Urothelium cell line (cell line): ENCODE results near the gene INKA2.
"Not testable (repeated sequence)": the region's sequence is repeated elsewhere in the genome, so short reads cannot be mapped to it uniquely, and the experiment has no call there.

ENCODE experiments used
- DNase-seq: peaks from one replicate; pipeline ENCODE4 v3.0.0; 2011; ENCODE audit warnings: low spot score, mixed read lengths
- FAIRE-seq: peaks from 2 replicates; lab custom pipeline; 2011; peaks lifted over from hg19 to GRCh38; lab: Jason Lieb, UNC

INKA2 gene

GRCh38 chr1:111751906-111752575 is 12.8 kb upstream of the INKA2 start:
- no peak for DNase-seq
- FAIRE-seq = no peak

GRCh38 chr1:111750856-111751255 is 11.7 kb upstream of the INKA2 start:
- FAIRE-seq = no peak

GRCh38 chr1:111749628-111750027 is 10.4 kb upstream of the INKA2 start:
- no peak for FAIRE-seq
- no peak for DNase-seq

More at GRCh38 chr1:111750856-111751255, 11.7 kb upstream of the INKA2 start:
- no peak for DNase-seq

DNA sequence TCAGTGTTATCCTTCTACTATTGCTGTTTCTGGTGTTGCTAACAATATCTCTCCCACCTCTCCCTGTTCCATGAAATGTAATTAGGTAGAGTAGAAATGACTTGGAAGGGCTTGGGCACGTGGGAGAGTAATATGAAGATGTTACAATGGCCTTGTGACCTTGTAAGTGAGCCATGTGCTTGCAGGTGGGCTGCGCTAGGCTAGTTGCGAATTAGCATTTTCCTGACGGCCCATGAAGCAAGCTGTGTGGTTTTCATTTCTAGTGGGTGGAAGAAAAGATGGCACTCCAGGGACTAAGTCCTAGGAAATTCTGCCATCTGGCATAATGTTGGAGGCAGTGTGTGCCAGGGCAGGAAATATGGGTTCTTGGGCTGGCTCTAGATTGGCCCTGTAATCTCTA is 8.8 kb upstream of the INKA2 start:
- no peak for DNase-seq
- FAIRE-seq = no peak

GRCh38 chr1:111747282-111747734 is 8.1 kb upstream of the INKA2 start:
- peak; percentile 83 for DNase-seq
- peak; percentile 84 for FAIRE-seq

DNA sequence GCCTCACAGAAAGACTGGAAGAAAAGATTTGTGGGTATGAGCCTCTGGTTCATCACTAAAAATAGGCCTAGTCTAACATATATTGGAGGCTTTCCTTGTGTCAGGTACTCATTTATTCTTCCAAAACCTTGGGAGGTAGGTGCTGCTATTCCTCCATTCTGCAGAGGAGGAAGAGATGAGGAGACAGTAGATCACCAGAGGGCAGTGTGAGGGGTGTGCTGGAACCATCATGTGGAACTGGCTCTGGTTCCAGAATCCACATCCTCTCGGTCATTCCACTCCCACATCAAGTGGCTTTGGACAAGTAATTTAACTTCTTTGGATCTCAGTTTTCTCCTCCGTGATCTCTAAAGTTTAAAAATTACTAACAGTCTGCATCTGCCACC is 7.4 kb upstream of the INKA2 start:
- FAIRE-seq (no peak), DNase-seq (no peak)

- DNase-seq (no peak), FAIRE-seq (no peak)
Measured at GRCh38 chr1:111745675-111746613, 6.7 kb upstream of the INKA2 start.

DNA sequence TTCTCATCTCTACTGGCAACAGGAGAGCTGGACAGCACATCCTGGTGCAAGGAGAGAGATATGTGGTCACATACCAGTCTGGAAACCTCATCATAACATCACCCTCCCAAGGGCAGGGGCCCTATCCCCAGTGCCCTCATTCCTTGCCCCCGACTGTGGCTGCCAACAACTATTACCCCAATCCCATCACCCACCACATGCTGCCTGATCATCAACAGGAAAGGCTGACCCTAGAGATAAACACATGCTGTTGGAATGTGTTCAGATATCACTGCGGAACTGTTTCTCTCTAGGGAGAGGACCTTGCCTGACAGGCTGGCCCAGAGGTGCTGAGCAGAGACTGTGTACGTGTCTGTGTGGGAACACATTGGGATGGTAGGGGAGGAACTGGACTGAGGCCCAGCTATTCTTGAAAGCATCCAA is 4.5 kb upstream of the INKA2 start:
- FAIRE-seq (peak; percentile 81), DNase-seq (peak; percentile 38)

- FAIRE-seq = no peak
Measured at GRCh38 chr1:111742938-111743549, 3.8 kb upstream of the INKA2 start.

GRCh38 chr1:111742292-111742691 is 3.1 kb upstream of the INKA2 start:
- not testable (repeated sequence) for FAIRE-seq, DNase-seq

More at GRCh38 chr1:111742938-111743549, 3.8 kb upstream of the INKA2 start:
- DNase-seq = no peak

- no peak for DNase-seq
- no peak for FAIRE-seq
Measured at GRCh38 chr1:111739925-111740765, 950 bp upstream of the INKA2 start.

- DNase-seq (peak; percentile 88), FAIRE-seq (no peak)
Measured at GRCh38 chr1:111738436-111739193, 580 bp downstream of the INKA2 start.

- DNase-seq (no peak), FAIRE-seq (no peak)
Measured at GRCh38 chr1:111738133-111738435, 1.1 kb downstream of the INKA2 start.

DNA sequence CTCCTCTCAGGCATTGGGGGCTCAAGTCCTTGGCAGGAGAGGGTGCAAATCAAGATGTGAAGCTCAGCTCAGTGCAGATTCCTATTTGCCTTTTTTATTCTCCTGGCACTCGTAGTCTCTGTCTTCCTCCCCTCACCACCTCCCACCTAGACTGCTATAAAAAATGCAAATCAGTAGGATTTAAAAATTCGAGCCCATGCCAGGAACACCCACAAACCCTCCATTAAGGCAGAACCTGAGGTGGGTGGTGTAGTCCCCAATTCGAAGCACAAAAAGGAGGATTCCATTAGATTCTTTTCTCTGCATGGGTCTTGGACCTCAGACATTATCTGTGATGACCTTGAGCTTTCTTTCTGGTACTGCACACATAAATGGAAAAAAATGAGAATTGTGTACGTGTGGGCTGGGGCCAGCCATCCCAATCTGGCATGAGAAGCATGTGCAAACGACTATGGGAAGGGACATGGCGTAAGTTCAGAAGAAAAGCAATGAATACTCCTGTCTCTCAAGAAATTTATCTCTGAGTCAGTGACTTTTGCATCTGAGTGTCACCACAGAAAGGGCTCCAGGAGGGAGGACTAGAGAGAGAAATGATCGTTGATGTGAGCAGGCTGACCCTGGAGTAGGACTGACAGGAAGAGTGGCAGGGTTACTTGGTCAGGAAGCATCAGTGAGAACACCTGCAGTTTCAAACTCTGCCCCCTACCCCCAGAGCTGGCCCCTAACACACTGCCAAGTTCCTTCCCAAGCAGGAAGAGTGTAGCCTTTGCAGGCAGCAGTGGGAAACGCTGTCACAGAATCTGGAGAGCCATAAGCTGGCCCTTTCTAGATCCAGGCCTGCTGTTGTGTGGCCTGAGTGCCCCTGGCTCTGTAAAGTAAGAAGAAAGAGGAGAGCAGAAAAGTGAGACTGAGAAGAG is 1.7 kb downstream of the INKA2 start:
- DNase-seq = no peak

DNA sequence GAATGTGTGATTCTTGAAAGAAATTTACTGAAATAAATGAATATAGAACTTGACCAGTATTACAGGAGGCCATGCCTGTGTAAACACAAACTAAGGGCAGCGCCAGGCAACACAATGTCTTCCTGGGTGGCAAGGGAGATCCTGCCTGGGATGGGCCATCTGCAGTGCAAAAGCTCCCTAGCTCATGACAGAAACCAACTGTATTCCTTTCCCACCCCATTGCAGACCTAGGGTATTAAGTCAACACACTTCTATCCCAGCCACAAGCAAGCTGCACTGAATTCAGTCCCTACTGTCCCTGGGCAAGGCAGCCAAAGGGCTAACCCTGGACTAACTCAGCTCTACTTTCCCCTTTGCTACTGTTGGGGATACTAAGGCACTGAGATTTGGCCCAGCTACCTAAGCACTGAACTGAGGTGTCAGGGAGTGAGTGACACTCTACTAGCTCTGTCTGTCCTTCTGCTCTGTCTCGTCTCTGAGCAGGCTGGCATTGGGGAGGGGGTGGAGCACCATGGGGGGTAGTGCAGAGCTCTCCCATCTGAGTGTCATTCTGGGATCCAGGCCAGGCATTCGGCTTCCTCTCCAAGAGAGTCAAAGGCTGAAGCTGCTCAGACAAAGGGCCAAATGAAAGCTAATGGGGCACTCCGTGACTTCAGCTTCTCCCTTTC is 2.5 kb downstream of the INKA2 start:
- no peak for FAIRE-seq
- no peak for DNase-seq

More for the DNA sequence above, 1.7 kb downstream of the INKA2 start:
- no peak for FAIRE-seq

- FAIRE-seq (no peak), DNase-seq (no peak)
Measured at GRCh38 chr1:111735858-111736544, 3.2 kb downstream of the INKA2 start.

DNA sequence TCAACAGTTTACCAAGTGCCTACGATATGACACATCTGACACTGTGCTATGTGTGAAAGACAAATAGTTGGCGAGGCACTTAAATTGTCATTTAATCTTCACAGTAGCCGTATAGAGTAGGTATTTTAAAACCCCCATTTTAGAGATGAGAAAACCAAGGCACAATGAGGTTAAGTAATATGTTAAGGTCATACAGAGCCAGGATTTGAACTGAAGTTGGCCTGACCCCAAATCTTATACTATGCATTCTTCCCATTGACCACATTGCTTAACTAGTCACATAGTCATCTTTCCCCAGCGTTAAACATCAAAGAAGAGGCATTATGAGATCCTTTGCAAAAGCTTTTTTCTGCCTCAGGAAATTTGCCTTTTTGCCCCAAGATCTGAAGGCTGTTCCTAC is 3.9 kb downstream of the INKA2 start:
- no peak for FAIRE-seq
- no peak for DNase-seq

- no peak for FAIRE-seq
- DNase-seq = no peak
Measured at GRCh38 chr1:111734856-111735255, 4.3 kb downstream of the INKA2 start.
